Loucy (cell line): ENCODE results near the gene APOL4.

Experiments
- H2AFZ ChIP-seq: fragments of 200-600 bp; sonication (generic); 2 replicates; pipeline ENCODE4 v1.6.0; 2016; ENCODE audit warnings: antibody characterized with exemption, mild to moderate bottlenecking, low read length, moderate library complexity
- H3F3A ChIP-seq: fragments of 200-600 bp; 2 replicates; pipeline ENCODE4 v1.6.0; 2016; ENCODE audit warnings: antibody characterized with exemption, low read depth, mild to moderate bottlenecking
- H3K27me3 ChIP-seq: fragments of 200-600 bp; sonication (generic); 2 replicates; pipeline ENCODE4 v1.6.1; 2014; ENCODE audit warnings: low read length, mild to moderate bottlenecking; ENCODE audit not compliant: insufficient read depth, poor library complexity, severe bottlenecking
- H3K36me3 ChIP-seq: fragments of 200-600 bp; sonication (generic); 2 replicates; pipeline ENCODE4 v1.6.1; 2016; ENCODE audit warnings: low read length; ENCODE audit not compliant: insufficient read depth
- H3K4me1 ChIP-seq: fragments of 200-600 bp; sonication (generic); 2 replicates; pipeline ENCODE4 v1.5.1; 2014; ENCODE audit warnings: low read length, mild to moderate bottlenecking; ENCODE audit not compliant: insufficient read depth, poor library complexity, severe bottlenecking
- H3K4me2 ChIP-seq: fragments of 200-600 bp; sonication (generic); 2 replicates; pipeline ENCODE4 v1.6.0; 2014; ENCODE audit warnings: antibody characterized with exemption, low read length, low read depth, mild to moderate bottlenecking; ENCODE audit not compliant: poor library complexity, severe bottlenecking
- H3K4me3 ChIP-seq: fragments of 200-600 bp; sonication (generic); 2 replicates; pipeline ENCODE4 v1.5.1; 2014; ENCODE audit warnings: low read length, mild to moderate bottlenecking, mixed read lengths; ENCODE audit not compliant: poor library complexity, severe bottlenecking
- H3K79me2 ChIP-seq: fragments of 200-600 bp; sonication (generic); 2 replicates; pipeline ENCODE4 v1.6.1; 2014; ENCODE audit warnings: low read length; ENCODE audit not compliant: insufficient read depth
- H3K9ac ChIP-seq: fragments of 200-600 bp; sonication (generic); 2 replicates; pipeline ENCODE4 v1.6.0; 2014; ENCODE audit warnings: mild to moderate bottlenecking, low read depth, low read length, moderate library complexity; ENCODE audit not compliant: poor library complexity, severe bottlenecking
- H3K9me2 ChIP-seq: fragments of 200-600 bp; sonication (generic); replicated peaks from 2 replicates; pipeline ENCODE4 v1.6.1; 2016; ENCODE audit warnings: low read depth, low read length, mixed read lengths
- H3K9me3 ChIP-seq: fragments of 200-600 bp; sonication (generic); 2 replicates; pipeline ENCODE4 v1.6.1; 2014; ENCODE audit warnings: mild to moderate bottlenecking, antibody characterized with exemption, low read length, low read depth; ENCODE audit not compliant: insufficient read depth
- H4K20me1 ChIP-seq: fragments of 200-600 bp; sonication (generic); 2 replicates; pipeline ENCODE4 v1.6.0; 2014; ENCODE audit warnings: antibody characterized with exemption, low read length, mild to moderate bottlenecking; ENCODE audit not compliant: insufficient read depth, poor library complexity, severe bottlenecking
- CTCF ChIP-seq: fragments of 200-600 bp; sonication (generic); conservative IDR thresholded peaks from 2 replicates; pipeline ENCODE4 v1.5.1; 2014; ENCODE audit warnings: mild to moderate bottlenecking, antibody characterized with exemption, low read length
- EZH2phosphoT487 ChIP-seq: fragments of 200-600 bp; IDR thresholded peaks from 2 replicates; pipeline ENCODE4 v1.6.1; 2018; ENCODE audit warnings: antibody characterized with exemption, mild to moderate bottlenecking, moderate library complexity, borderline replicate concordance

Gene APOL4

GRCh38 chr22:36199001-36199551 is 2.5 kb downstream of the APOL4 start:
- Histone ChIP-seq H2AFZ (no peak overlapping the region), H3K36me3 (no peaks in the 10 kb centered on the region), H3K4me3 (no peak overlapping the region), H3F3A (0 out of 2 replicates have a peak, but pooled peaks cover 4% of the 10 kb centered on the region), H3K4me2 (no peak overlapping the region), H3K4me1 (peaks cover 20% of the 10 kb centered on the region), H3K9ac (no peak overlapping the region), H3K79me2 (no peaks in the 10 kb centered on the region), H3K9me3 (no peaks in the 10 kb centered on the region), H3K27me3 (no peaks in the 10 kb centered on the region), H4K20me1 (no peaks in the 10 kb centered on the region), H3K9me2 (no peaks in the 10 kb centered on the region)
- 0 out of 2 replicates have a peak, but pooled peaks have one; percentile 13 for TF ChIP-seq CTCF
- TF ChIP-seq EZH2phosphoT487: no peak

GRCh38 chr22:36198536-36198935 is 3.1 kb downstream of the APOL4 start:
- no peaks in the 10 kb centered on the region for H3K9me2 ChIP-seq
- H3K79me2 ChIP-seq: no peaks in the 10 kb centered on the region
- H3K36me3 ChIP-seq: no peaks in the 10 kb centered on the region
- no peak overlapping the region for H3K9ac ChIP-seq
- no peak for TF ChIP-seq EZH2phosphoT487
- TF ChIP-seq CTCF: no peak
- 0 out of 2 replicates have a peak, but pooled peaks cover 4% of the 10 kb centered on the region for H3F3A ChIP-seq
- H4K20me1 ChIP-seq: no peaks in the 10 kb centered on the region
- no peaks in the 10 kb centered on the region for H3K27me3 ChIP-seq
- no peaks in the 10 kb centered on the region for H3K9me3 ChIP-seq
- H2AFZ ChIP-seq: no peak overlapping the region
- no peak overlapping the region for H3K4me2 ChIP-seq
- peaks cover 20% of the 10 kb centered on the region for H3K4me1 ChIP-seq
- no peak overlapping the region for H3K4me3 ChIP-seq

- H3K4me1 ChIP-seq: peaks cover 20% of the 10 kb centered on the region
- no peaks in the 10 kb centered on the region for H4K20me1 ChIP-seq
- TF ChIP-seq CTCF (no peak), EZH2phosphoT487 (no peak)
- peak overlapping the region; percentile 67 for H3K4me2 ChIP-seq
- peak overlapping the region; percentile 25 for H3K4me3 ChIP-seq
- 0 out of 2 replicates have a peak, but pooled peaks cover 4% of the 10 kb centered on the region for H3F3A ChIP-seq
- no peaks in the 10 kb centered on the region for H3K79me2 ChIP-seq
- peak overlapping the region; percentile 38; the same call in 1 of the 2 replicates for H2AFZ ChIP-seq
- H3K9me3 ChIP-seq: no peaks in the 10 kb centered on the region
- H3K9ac ChIP-seq: peak overlapping the region; percentile 48
- H3K27me3 ChIP-seq: no peaks in the 10 kb centered on the region
- H3K9me2 ChIP-seq: no peaks in the 10 kb centered on the region
- H3K36me3 ChIP-seq: no peaks in the 10 kb centered on the region
These were observed 4.0 kb downstream of the APOL4 start for GRCh38 chr22:36197514-36198146.
